Effector memory CD4-positive, alpha-beta T cell (primary cell): ENCODE data around the gene ZFYVE9.
A peak's percentile ranks its signal among the peaks of the same experiment; 100 is the strongest.
"Not testable (repeated sequence)": the region's sequence is repeated elsewhere in the genome, so short reads cannot be mapped to it uniquely, and the experiment has no call there.

Source experiments
- DNase-seq, 3 donors: peaks; one replicate each; pipeline ENCODE4 v3.0.0-alpha.2; 2020
- H3K27ac ChIP-seq: 2 replicates; pipeline ENCODE4 v1.7.0; 2013; ENCODE audit warnings: mild to moderate bottlenecking, low read length, moderate library complexity; ENCODE audit not compliant: insufficient read depth, poor library complexity, severe bottlenecking
- H3K27me3 ChIP-seq: replicated peaks from 2 replicates; pipeline ENCODE4 v1.7.0; 2013; ENCODE audit warnings: mild to moderate bottlenecking, low read length; ENCODE audit not compliant: insufficient read depth, control insufficient read depth, poor library complexity, severe bottlenecking
- H3K36me3 ChIP-seq: 2 replicates; pipeline ENCODE4 v1.7.0; 2013; ENCODE audit warnings: mild to moderate bottlenecking, low read length, moderate library complexity; ENCODE audit not compliant: control insufficient read depth, insufficient read depth
- H3K4me1 ChIP-seq: 2 replicates; pipeline ENCODE4 v1.7.0; 2013; ENCODE audit warnings: low read length, mild to moderate bottlenecking; ENCODE audit not compliant: control insufficient read depth, insufficient read depth, poor library complexity, severe bottlenecking
- H3K4me3 ChIP-seq: 2 replicates; pipeline ENCODE4 v1.7.0; 2013; ENCODE audit warnings: low read length, low read depth, mild to moderate bottlenecking; ENCODE audit not compliant: insufficient read depth, poor library complexity, severe bottlenecking
- H3K9me3 ChIP-seq: 2 replicates; pipeline ENCODE4 v1.7.0; 2013; ENCODE audit warnings: mild to moderate bottlenecking, low read length, moderate library complexity; ENCODE audit not compliant: control insufficient read depth

ZFYVE9 gene

DNA sequence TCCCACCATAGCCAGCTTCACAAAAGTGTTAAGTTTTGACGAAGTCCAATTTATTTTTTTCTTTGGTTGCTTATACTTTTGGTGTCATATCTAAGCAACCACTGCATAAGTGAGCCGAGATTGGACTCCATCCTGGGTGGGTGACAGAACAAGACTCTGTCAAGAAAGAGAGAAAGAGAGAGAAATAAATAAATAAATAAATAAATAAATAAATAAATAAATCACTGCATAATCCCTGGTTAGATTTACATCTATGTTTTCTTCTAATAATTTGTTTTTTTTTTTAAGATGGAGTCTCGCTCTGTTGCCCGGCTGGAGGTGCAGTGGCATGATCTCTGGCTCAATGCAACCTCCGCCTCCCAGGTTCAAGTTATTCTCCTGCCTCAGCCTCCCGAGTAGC is 18.3 kb upstream of the ZFYVE9 start:
- H3K27me3 ChIP-seq, result no peaks in the 10 kb centered on the region
- no peak overlapping the region for H3K27ac ChIP-seq
- no peak overlapping the region for H3K4me3 ChIP-seq
- no peak for DNase-seq
- H3K9me3 ChIP-seq, result no peaks in the 10 kb centered on the region
- H3K36me3 ChIP-seq, result no peaks in the 10 kb centered on the region
- no peaks in the 10 kb centered on the region for H3K4me1 ChIP-seq

DNA sequence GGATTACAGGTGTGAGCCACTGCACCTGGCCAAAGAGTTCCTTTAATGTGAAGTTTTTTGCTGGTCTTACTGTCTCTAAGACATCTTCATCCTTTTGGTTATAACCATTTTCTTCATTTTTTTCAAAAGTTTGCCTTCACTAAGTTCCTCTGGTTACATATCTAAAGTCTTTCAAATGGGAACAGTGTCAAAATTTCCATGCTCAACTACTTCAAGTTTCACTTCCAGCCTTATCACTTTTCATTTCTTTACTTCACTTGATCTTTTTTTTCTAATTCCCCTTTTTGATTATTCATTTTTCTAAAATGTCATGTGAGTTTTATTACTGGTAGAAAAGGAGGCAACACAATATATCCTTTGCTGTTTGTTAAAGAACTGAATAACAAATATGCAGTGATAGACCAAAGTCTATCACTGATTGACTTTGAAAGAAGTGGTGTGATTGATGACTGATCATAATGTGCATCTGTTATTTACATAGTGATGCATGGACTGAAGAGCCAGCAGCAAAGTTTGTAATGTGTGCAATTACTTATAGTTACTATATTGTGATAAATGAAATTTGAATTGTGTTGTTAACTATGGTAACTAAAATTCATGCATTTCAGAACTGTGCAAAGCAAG is 16.0 kb upstream of the ZFYVE9 start:
- no peak for DNase-seq
- no peaks in the 10 kb centered on the region for H3K9me3 ChIP-seq
- H3K27me3 ChIP-seq, result no peaks in the 10 kb centered on the region
- no peak overlapping the region for H3K4me3 ChIP-seq
- H3K36me3 ChIP-seq, result no peaks in the 10 kb centered on the region
- no peak overlapping the region for H3K27ac ChIP-seq
- H3K4me1 ChIP-seq, result no peaks in the 10 kb centered on the region

- Histone ChIP-seq H3K36me3 (no peaks in the 10 kb centered on the region), H3K27me3 (no peaks in the 10 kb centered on the region), H3K4me3 (no peak overlapping the region), H3K9me3 (no peaks in the 10 kb centered on the region), H3K4me1 (no peaks in the 10 kb centered on the region), H3K27ac (no peak overlapping the region)
- no peak for DNase-seq
Measured at GRCh38 chr1:52127181-52128180, 14.4 kb upstream of the ZFYVE9 start.

DNA sequence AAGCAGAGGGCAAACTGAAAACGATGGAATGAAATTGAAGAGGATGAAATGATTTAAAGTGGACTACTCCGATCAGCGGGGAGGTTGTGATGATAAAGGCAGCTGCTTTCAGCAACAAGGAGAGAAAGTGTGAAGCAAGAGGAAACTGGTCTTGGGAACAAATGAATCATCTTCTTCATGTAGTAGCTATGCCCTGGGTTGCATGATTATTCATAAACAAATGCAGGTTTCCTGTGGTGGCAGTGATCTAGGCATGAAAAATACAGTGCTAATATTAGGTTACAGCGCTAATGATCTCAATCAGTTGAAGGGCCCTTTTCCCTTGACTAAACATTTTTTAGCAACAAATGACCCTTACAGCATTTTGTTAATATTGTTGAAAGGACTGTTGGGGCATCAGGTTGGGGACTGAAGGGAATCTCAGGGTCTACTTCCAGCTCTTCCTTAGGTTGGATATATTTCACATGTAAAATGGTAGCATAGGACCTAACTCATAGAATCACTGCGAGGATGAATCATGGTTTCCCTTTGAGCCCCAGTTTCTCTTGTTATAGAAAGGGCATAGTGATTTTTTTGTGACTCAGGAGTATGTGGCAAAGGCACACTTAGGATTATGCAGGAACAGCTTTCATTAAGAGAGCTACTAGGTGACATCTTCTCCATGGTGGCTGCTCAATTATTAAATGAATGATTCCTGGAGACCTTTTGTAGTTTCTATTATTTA is 1.9 kb upstream of the ZFYVE9 start:
- H3K27ac ChIP-seq, result no peak overlapping the region
- peaks cover 19% of the 10 kb centered on the region for H3K4me1 ChIP-seq
- DNase-seq, result no peak
- no peak overlapping the region for H3K4me3 ChIP-seq
- no peaks in the 10 kb centered on the region for H3K27me3 ChIP-seq
- no peaks in the 10 kb centered on the region for H3K36me3 ChIP-seq
- H3K9me3 ChIP-seq, result no peaks in the 10 kb centered on the region

GRCh38 chr1:52140633-52141512 is 1.0 kb upstream of the ZFYVE9 start:
- Histone ChIP-seq H3K27me3 (no peaks in the 10 kb centered on the region), H3K4me3 (peak overlapping the region; percentile 72), H3K36me3 (no peaks in the 10 kb centered on the region), H3K9me3 (no peaks in the 10 kb centered on the region), H3K27ac (no peak overlapping the region), H3K4me1 (peaks cover 19% of the 10 kb centered on the region)
- DNase-seq, result no peak

GRCh38 chr1:52142220-52143183 is 613 bp downstream of the ZFYVE9 start:
- Histone ChIP-seq H3K27ac (peak overlapping the region; percentile 59), H3K27me3 (no peaks in the 10 kb centered on the region)
- peak in 1 of 3 donors; percentile 13 for DNase-seq

DNA sequence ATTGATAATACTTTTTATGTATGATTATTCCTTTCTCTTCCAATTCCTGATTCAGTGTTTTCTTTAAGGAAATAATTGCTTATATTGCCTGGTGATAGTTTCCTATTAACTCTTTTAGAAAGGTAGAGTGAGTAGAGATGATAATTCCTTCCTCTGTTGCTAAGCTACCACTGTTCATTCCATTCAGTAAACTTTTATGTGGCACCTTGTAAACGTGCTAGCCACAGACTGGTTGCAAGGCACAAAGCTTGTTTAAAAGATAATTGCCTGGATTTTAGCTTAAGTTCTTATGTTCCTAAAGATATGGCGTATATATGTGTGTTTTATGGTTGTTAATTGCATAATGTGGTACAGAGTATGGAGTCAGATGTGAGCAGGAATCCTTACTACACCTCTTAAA is 3.2 kb downstream of the ZFYVE9 start:
- no peak for DNase-seq
- no peaks in the 10 kb centered on the region for H3K9me3 ChIP-seq
- H3K4me1 ChIP-seq, result peaks cover 19% of the 10 kb centered on the region
- H3K36me3 ChIP-seq, result no peaks in the 10 kb centered on the region
- H3K4me3 ChIP-seq, result no peak overlapping the region
- no peak overlapping the region for H3K27ac ChIP-seq
- H3K27me3 ChIP-seq, result no peaks in the 10 kb centered on the region

More at GRCh38 chr1:52142220-52143183, 613 bp downstream of the ZFYVE9 start:
- Histone ChIP-seq H3K36me3 (no peaks in the 10 kb centered on the region), H3K4me3 (peak overlapping the region; percentile 72), H3K9me3 (no peaks in the 10 kb centered on the region), H3K4me1 (peaks cover 19% of the 10 kb centered on the region)

GRCh38 chr1:52150445-52150844 is 8.6 kb downstream of the ZFYVE9 start:
- H3K27ac ChIP-seq, DNase-seq, H3K4me1 ChIP-seq, H3K27me3 ChIP-seq, H3K36me3 ChIP-seq, H3K9me3 ChIP-seq, H3K4me3 ChIP-seq: not testable (repeated sequence)
